Fibroblast of mammary gland (primary cell): ENCODE data around the gene KIF26A.

Experiments used
- DNase-seq: peaks from one replicate; pipeline ENCODE4 v3.0.0-alpha.2; 2010; ENCODE audit warnings: low read depth
- H3K4me3 ChIP-seq: 2 replicates; pipeline ENCODE4 v1.5.1; 2011; ENCODE audit warnings: low read depth, mild to moderate bottlenecking, low read length, moderate library complexity; ENCODE audit not compliant: control insufficient read depth
- CTCF ChIP-seq: conservative IDR thresholded peaks from 2 replicates; pipeline ENCODE4 v1.5.1; 2011; ENCODE audit warnings: low read depth, low read length, inconsistent platforms; ENCODE audit not compliant: control insufficient read depth, insufficient read depth

Gene KIF26A

GRCh38 chr14:104113631-104114420 is 24.6 kb upstream of the KIF26A start:
- H3K4me3 ChIP-seq = no peak overlapping the region
- DNase-seq = no peak
- no peak for TF ChIP-seq CTCF

- H3K4me3 ChIP-seq = no peak overlapping the region
- TF ChIP-seq CTCF = no peak
- no peak for DNase-seq
Observed at GRCh38 chr14:104114421-104115130, 23.8 kb upstream of the KIF26A start.

GRCh38 chr14:104115131-104115600 is 23.2 kb upstream of the KIF26A start:
- no peak for TF ChIP-seq CTCF
- DNase-seq = no peak
- no peak overlapping the region for H3K4me3 ChIP-seq

- TF ChIP-seq CTCF = no peak
- no peak overlapping the region for H3K4me3 ChIP-seq
- no peak for DNase-seq
Observed at GRCh38 chr14:104115691-104116287, 22.6 kb upstream of the KIF26A start.

- H3K4me3 ChIP-seq = no peak overlapping the region
- DNase-seq = no peak
- TF ChIP-seq CTCF = no peak
Observed at GRCh38 chr14:104116288-104116755, 22.1 kb upstream of the KIF26A start.

GRCh38 chr14:104116756-104117340 is 21.5 kb upstream of the KIF26A start:
- DNase-seq = no peak
- TF ChIP-seq CTCF = no peak
- no peak overlapping the region for H3K4me3 ChIP-seq
